Prostate gland (tissue), 2 donors: ENCODE data around the gene IQSEC3. TPM values are rescaled to one million over a fixed set of nuclear protein-coding genes. Genes with fewer than 3 reads are reported as not detected.

Experiments used
- DNase-seq: peaks from one replicate; pipeline ENCODE4 v3.0.0-alpha.2; 2019; ENCODE audit warnings: low spot score
- H3K27ac ChIP-seq, 2 donors: fragments of 200-600 bp; sonication (generic); 2 replicates each; pipeline ENCODE4 v1.5.1; 2017 to 2019
- H3K27me3 ChIP-seq: fragments of 200-600 bp; sonication (generic); replicated peaks from 2 replicates; pipeline ENCODE4 v1.5.1; 2019; ENCODE audit not compliant: insufficient read depth
- H3K36me3 ChIP-seq, 2 donors: fragments of 200-600 bp; sonication (generic); 1 replicate in 1 of 2; 2 replicates in 1 of 2; pipeline versions ENCODE4 v1.5.1 to v1.8.1; 2017 to 2019
- H3K4me1 ChIP-seq: fragments of 200-600 bp; sonication (generic); replicated peaks from 2 replicates; pipeline ENCODE4 v1.5.1; 2019
- H3K4me3 ChIP-seq, 2 donors: fragments of 200-600 bp; sonication (generic); 2 replicates each; pipeline ENCODE4 v1.5.1; 2017 to 2019
- H3K9me3 ChIP-seq: fragments of 200-600 bp; sonication (generic); 2 replicates; pipeline ENCODE4 v1.5.1; 2017
- POLR2A ChIP-seq: fragments of 450-650 bp; IDR thresholded peaks from one replicate; pipeline ENCODE4 v1.6.1; 2016; ENCODE audit warnings: antibody characterized with exemption, mild to moderate bottlenecking
- POLR2AphosphoS5 ChIP-seq: sonication (generic); formaldehyde crosslinking; IDR thresholded peaks from one replicate; pipeline ENCODE4 v1.6.1; 2017; ENCODE audit warnings: antibody characterized with exemption
- whole genome bisulfite sequencing: methylation state at CpG from one replicate; pipeline ENCODE4 v1.1.5; 2018; 5-methylcytosine and 5-hydroxymethylcytosine counted together
- intact Hi-C: fragments of 100-400 bp; cut with DNase I; formaldehyde crosslinking; loops from one replicate; pipeline ENCODE4 v1.14.2; 2022
- total RNA-seq, 2 donors: library from RNA; depleted of rRNA; stranded (reverse); fragments of >200 nt; gene quantifications; one replicate each; pipeline ENCODE4 v1.1.0, GENCODE V29; 2016
- TF ChIP-seq, protein P1 (sequence below), 4 experiments: fragments of 200-600 bp in 2 of 4; fragments of 450-650 bp in 2 of 4; sonication (generic) in 2 of 4; IDR thresholded peaks; 1 replicate in 3 of 4; 2 replicates in 1 of 4; pipeline ENCODE4 v1.5.1; 2016 to 2019; ENCODE audit warnings: antibody characterized with exemption in 4 of 4, mild to moderate bottlenecking in 2 of 4, moderate library complexity in 2 of 4

IQSEC3 gene
- total RNA-seq, 2 donors from 2014 or later, result 0.14 to 2.6 TPM

GRCh38 chr12:104551-105081 lies 38.0 kb downstream of the IQSEC3 start:
- no peak for TF ChIP-seq POLR2AphosphoS5
- TF ChIP-seq, protein P1, sequence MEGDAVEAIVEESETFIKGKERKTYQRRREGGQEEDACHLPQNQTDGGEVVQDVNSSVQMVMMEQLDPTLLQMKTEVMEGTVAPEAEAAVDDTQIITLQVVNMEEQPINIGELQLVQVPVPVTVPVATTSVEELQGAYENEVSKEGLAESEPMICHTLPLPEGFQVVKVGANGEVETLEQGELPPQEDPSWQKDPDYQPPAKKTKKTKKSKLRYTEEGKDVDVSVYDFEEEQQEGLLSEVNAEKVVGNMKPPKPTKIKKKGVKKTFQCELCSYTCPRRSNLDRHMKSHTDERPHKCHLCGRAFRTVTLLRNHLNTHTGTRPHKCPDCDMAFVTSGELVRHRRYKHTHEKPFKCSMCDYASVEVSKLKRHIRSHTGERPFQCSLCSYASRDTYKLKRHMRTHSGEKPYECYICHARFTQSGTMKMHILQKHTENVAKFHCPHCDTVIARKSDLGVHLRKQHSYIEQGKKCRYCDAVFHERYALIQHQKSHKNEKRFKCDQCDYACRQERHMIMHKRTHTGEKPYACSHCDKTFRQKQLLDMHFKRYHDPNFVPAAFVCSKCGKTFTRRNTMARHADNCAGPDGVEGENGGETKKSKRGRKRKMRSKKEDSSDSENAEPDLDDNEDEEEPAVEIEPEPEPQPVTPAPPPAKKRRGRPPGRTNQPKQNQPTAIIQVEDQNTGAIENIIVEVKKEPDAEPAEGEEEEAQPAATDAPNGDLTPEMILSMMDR (IDR thresholded peaks at IDR 0.05), result no peak
- no peak for TF ChIP-seq POLR2A
- 24% methylated on average over 27 of the region's 40 CpGs for WGBS
- intact Hi-C loops, result no loop called here
- H3K27ac ChIP-seq, result no peak overlapping the region
- peaks cover 2% of the 10 kb centered on the region for H3K27me3 ChIP-seq
- no peaks in the 10 kb centered on the region for H3K36me3 ChIP-seq
- no peak for DNase-seq
- no peaks in the 10 kb centered on the region for H3K4me1 ChIP-seq
- no peak overlapping the region for H3K4me3 ChIP-seq
- no peaks in the 10 kb centered on the region for H3K9me3 ChIP-seq

DNA sequence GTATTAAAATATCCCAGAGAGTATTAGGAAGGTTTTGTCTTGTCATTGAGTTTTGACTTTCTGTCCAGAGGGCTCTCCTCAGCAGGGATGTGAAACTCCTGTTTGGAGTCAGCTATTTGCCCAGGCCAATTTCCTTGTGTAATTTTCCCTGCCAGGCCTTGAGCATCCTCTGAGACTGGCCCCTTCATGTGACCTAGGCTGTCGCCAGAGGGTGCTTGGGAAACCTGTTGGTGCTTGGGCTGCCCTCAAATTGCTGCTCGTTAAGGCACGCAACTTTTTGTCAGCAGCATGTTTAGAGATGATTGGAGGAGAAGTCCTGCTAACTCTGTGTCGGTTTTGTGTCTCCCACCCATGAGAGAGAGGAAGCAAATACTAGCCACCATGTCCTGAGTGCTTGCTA lies 39.1 kb downstream of the IQSEC3 start:
- Histone ChIP-seq H3K9me3 (no peaks in the 10 kb centered on the region), H3K27ac (no peak overlapping the region), H3K27me3 (peaks cover 2% of the 10 kb centered on the region), H3K4me1 (no peaks in the 10 kb centered on the region), H3K36me3 (no peaks in the 10 kb centered on the region), H3K4me3 (no peak overlapping the region)
- no peak for DNase-seq
- WGBS, result 95% methylated on average over 4 of the region's 4 CpGs
- TF ChIP-seq POLR2AphosphoS5 (no peak), POLR2A (no peak)
- TF ChIP-seq, protein P1 (IDR thresholded peaks at IDR 0.05), result no peak
- intact Hi-C loops, result no loop called here

GRCh38 chr12:106118-106591 lies 39.6 kb downstream of the IQSEC3 start:
- TF ChIP-seq POLR2AphosphoS5 (no peak), POLR2A (no peak)
- TF ChIP-seq, protein P1 (IDR thresholded peaks at IDR 0.05), result no peak
- 94% methylated on average over 5 of the region's 5 CpGs for WGBS
- Histone ChIP-seq H3K27me3 (no peaks in the 10 kb centered on the region), H3K4me1 (no peaks in the 10 kb centered on the region), H3K9me3 (no peaks in the 10 kb centered on the region), H3K27ac (no peak overlapping the region), H3K4me3 (no peak overlapping the region), H3K36me3 (no peaks in the 10 kb centered on the region)
- intact Hi-C loops, result no loop called here
- no peak for DNase-seq

- H3K4me3 ChIP-seq, result no peak overlapping the region
- DNase-seq, result no peak
- H3K27ac ChIP-seq, result no peak overlapping the region
- TF ChIP-seq POLR2A (no peak), POLR2AphosphoS5 (no peak)
- TF ChIP-seq, protein P1 (IDR thresholded peaks at IDR 0.05), result no peak
- 65% methylated on average over 9 of the region's 9 CpGs for WGBS
- no peaks in the 10 kb centered on the region for H3K27me3 ChIP-seq
- H3K4me1 ChIP-seq, result peaks cover 8% of the 10 kb centered on the region
- no peaks in the 10 kb centered on the region for H3K36me3 ChIP-seq
- intact Hi-C loops, result no loop called here
- H3K9me3 ChIP-seq, result no peaks in the 10 kb centered on the region
Measured at GRCh38 chr12:108594-108993, 42.0 kb downstream of the IQSEC3 start.

- H3K4me1 ChIP-seq, result peaks cover 8% of the 10 kb centered on the region
- intact Hi-C loops, result no loop called here
- H3K4me3 ChIP-seq, result no peak overlapping the region
- no peaks in the 10 kb centered on the region for H3K27me3 ChIP-seq
- DNase-seq, result no peak
- H3K36me3 ChIP-seq, result no peaks in the 10 kb centered on the region
- TF ChIP-seq POLR2A, result no peak
- TF ChIP-seq, protein P1 (IDR thresholded peaks at IDR 0.05), result no peak
- no peak for TF ChIP-seq POLR2AphosphoS5
- no peaks in the 10 kb centered on the region for H3K9me3 ChIP-seq
- 73% methylated on average over 6 of the region's 6 CpGs for whole genome bisulfite sequencing
- H3K27ac ChIP-seq, result no peak overlapping the region
Measured at GRCh38 chr12:109446-109845, 42.9 kb downstream of the IQSEC3 start.
